GM12878 (cell line): ENCODE results near the gene KCNMB2.

ENCODE experiments used
- CTCF ChIP-seq, 3 experiments: IDR thresholded peaks in 2 of 3; conservative IDR thresholded peaks in 1 of 3; 2 replicates each; pipeline ENCODE4 v1.5.1; 2011; ENCODE audit warnings: low read depth in 3 of 3, low read length in 3 of 3, mild to moderate bottlenecking in 3 of 3, control low read depth in 2 of 3, moderate library complexity in 2 of 3, inconsistent platforms in 1 of 3, mixed read lengths in 1 of 3; ENCODE audit not compliant: control insufficient read depth in 2 of 3, insufficient read depth in 1 of 3; ENCODE audit errors: extremely low read depth in 1 of 3
- PML ChIP-seq: IDR thresholded peaks from 2 replicates; pipeline ENCODE4 v1.6.1; 2012; ENCODE audit warnings: low read length, inconsistent platforms
- SPI1 ChIP-seq: IDR thresholded peaks from 2 replicates; pipeline ENCODE4 v1.6.1; 2011; ENCODE audit warnings: low read depth, mild to moderate bottlenecking, low read length, moderate library complexity, borderline replicate concordance; ENCODE audit not compliant: insufficient read depth

- TF ChIP-seq CTCF (IDR thresholded peaks at IDR 0.05 in 2 of 3, conservative IDR thresholded peaks at IDR 0.05 in 1 of 3; ENCODE audit: control insufficient read depth in 2 of 3, extremely low read depth in 1 of 3, insufficient read depth in 1 of 3, low read depth in 3 of 3, low read length in 3 of 3) (no peak), PML (no peak), SPI1 (no peak)
Measured at GRCh38 chr3:178806651-178807050, 270.4 kb downstream of the KCNMB2 start.
